Activated CD4-positive, alpha-beta T cell treated with anti-CD3 and anti-CD28 coated beads, Interleukin-2, amount 10 ng/mL, durations not matched to agents 24 days and 14 days (primary cell): ENCODE measurements around the gene ARGFX. TPM values are rescaled to one million over a fixed set of nuclear protein-coding genes. Genes with fewer than 3 reads are reported as not detected.
A peak's percentile ranks its signal among the peaks of the same experiment; 100 is the strongest.

Experiments used
- DNase-seq: peaks from one replicate; pipeline ENCODE4 v3.0.0; 2022
- H3K27ac Mint-ChIP-seq: one replicate; pipeline ENCODE4 v1.8.0; 2022; ENCODE audit warnings: mild to moderate bottlenecking, mixed read lengths
- H3K27me3 Mint-ChIP-seq: one replicate; pipeline ENCODE4 v1.8.0; 2022; ENCODE audit warnings: mixed read lengths
- H3K36me3 Mint-ChIP-seq: one replicate; pipeline ENCODE4 v1.8.0; 2022; ENCODE audit warnings: low read depth, mild to moderate bottlenecking, mixed read lengths
- H3K4me1 Mint-ChIP-seq: one replicate; pipeline ENCODE4 v1.8.0; 2021; ENCODE audit warnings: mixed read lengths
- H3K4me3 Mint-ChIP-seq: one replicate; pipeline ENCODE4 v1.8.0; 2022; ENCODE audit warnings: mild to moderate bottlenecking, moderate library complexity, mixed read lengths
- H3K9me3 Mint-ChIP-seq: one replicate; pipeline ENCODE4 v1.8.0; 2021; ENCODE audit warnings: mixed read lengths
- intact Hi-C: fragments of 100-400 bp; cut with micrococcal nuclease; formaldehyde crosslinking; loops from one replicate; pipeline ENCODE4 v1.15.1; 2023
- total RNA-seq: library from RNA; stranded (reverse); gene quantifications from 2 replicates; pipeline ENCODE4 v1.2.3, GENCODE V29; 2022

ARGFX gene
- total RNA-seq = not detected in 2 replicates

DNA sequence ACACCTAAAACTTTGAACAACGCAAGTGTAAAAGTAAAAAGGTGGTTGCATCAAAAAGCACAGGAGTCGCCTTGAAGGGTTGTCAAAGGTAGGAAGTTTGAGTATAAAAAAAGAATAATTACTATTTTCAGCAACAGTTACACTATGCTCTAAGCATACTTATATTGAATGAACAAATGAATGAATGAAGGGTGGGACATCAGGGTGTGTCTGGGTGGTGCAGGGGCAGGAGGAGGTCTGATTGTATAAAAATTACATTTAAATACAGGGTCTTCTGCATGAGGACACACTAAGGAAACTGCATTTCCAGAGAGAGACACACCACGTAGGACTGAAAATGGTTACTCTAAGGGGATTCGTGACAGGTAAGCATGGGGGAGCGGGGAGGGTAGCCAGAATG, at the start of gene ARGFX:
Gene ARGFX (plus strand): TSS at position 301 of the 400 bp plus-strand sequence. CDS start 2,765 bp downstream, outside the sequence.
- Mint-ChIP-seq H3K4me1 (no peaks in the 10 kb centered on the region), H3K27ac (no peak within 1 kb of the TSS), H3K9me3 (no peaks in the 10 kb centered on the region), H3K27me3 (peaks cover 3% of the 10 kb centered on the region), H3K4me3 (no peak within 1 kb of the TSS), H3K36me3 (no peaks in the 10 kb centered on the region)
- no peak for DNase-seq
- intact Hi-C loops = no loop called here

DNA sequence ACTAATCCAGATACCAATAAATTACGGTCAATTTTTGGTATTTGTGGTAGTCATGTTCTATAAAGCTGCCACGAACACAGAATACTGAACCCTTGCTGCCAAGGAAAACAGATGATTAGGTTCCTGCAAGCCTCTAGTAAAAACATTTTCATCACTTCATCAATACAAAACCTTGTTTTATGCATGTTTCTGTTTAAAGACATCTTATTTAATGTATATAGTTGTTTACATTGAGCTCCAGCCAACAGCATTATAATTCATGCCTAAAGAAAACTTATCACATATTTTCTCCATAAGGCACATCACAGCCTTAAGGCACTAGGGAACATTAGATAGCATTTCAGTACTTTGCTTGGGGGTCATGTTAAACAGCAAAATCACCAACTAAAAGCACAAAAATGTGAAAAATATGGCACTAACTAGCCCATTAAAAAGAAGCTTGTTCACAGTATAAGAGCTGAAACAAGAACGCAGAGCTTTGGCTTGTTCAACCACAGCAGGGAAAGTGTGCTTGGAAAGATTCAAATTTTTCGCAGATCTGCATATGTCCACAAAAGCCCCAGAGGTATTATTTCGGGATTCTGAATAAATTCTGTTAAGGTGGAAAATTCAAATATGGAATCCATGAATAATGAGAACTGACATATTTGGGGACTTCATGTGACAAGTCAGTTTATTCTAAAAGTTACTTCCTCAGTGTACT, 49.6 kb upstream of the ARGFX start:
- H3K36me3 Mint-ChIP-seq = peaks cover 72% of the 10 kb centered on the region
- no peaks in the 10 kb centered on the region for H3K27me3 Mint-ChIP-seq
- no peak for DNase-seq
- no peak overlapping the region for H3K27ac Mint-ChIP-seq
- intact Hi-C loops = no loop called here
- H3K4me3 Mint-ChIP-seq = no peak overlapping the region
- no peaks in the 10 kb centered on the region for H3K4me1 Mint-ChIP-seq
- H3K9me3 Mint-ChIP-seq = peaks cover 19% of the 10 kb centered on the region

GRCh38 chr3:121520510-121520909, 47.2 kb upstream of the ARGFX start:
- Mint-ChIP-seq H3K27ac (no peak overlapping the region), H3K36me3 (peaks cover 69% of the 10 kb centered on the region), H3K4me1 (no peaks in the 10 kb centered on the region), H3K9me3 (peaks cover 19% of the 10 kb centered on the region), H3K27me3 (no peaks in the 10 kb centered on the region), H3K4me3 (no peak overlapping the region)
- intact Hi-C loops = no loop called here
- no peak for DNase-seq

GRCh38 chr3:121529308-121529707, 38.4 kb upstream of the ARGFX start:
- Mint-ChIP-seq H3K27ac (no peak overlapping the region), H3K27me3 (no peaks in the 10 kb centered on the region), H3K36me3 (peaks cover 50% of the 10 kb centered on the region), H3K4me1 (peaks cover 11% of the 10 kb centered on the region), H3K9me3 (no peaks in the 10 kb centered on the region), H3K4me3 (no peak overlapping the region)
- intact Hi-C loops = no loop called here
- DNase-seq = no peak

DNA sequence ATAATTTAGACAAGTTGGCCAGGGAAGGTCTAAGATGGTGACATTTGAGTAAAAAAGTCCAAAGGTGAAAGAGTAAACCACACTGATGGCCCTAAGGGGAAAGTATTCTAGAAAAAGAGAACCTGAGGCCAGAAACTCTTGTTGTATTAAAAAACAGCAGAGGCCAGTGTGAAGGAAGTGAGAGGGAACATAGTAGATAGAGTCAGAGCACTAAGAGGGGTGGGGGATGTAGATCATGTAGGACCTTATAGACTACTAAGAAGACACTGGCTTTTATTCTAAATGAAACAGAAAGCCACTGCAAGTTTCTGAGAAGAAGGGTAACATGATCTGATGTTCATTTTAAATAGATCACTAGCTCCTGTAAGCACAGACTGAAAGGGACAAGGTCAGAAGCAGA, 36.5 kb upstream of the ARGFX start:
- H3K4me3 Mint-ChIP-seq = no peak overlapping the region
- H3K9me3 Mint-ChIP-seq = no peaks in the 10 kb centered on the region
- H3K27ac Mint-ChIP-seq = peak overlapping the region; percentile 68
- peaks cover 14% of the 10 kb centered on the region for H3K4me1 Mint-ChIP-seq
- H3K27me3 Mint-ChIP-seq = no peaks in the 10 kb centered on the region
- no peak for DNase-seq
- intact Hi-C loops = loop anchor here (10.0 kb wide), 1 partner anchor 56 kb away; no protein-coding TSS in a partner anchor
- H3K36me3 Mint-ChIP-seq = peaks cover 49% of the 10 kb centered on the region

DNA sequence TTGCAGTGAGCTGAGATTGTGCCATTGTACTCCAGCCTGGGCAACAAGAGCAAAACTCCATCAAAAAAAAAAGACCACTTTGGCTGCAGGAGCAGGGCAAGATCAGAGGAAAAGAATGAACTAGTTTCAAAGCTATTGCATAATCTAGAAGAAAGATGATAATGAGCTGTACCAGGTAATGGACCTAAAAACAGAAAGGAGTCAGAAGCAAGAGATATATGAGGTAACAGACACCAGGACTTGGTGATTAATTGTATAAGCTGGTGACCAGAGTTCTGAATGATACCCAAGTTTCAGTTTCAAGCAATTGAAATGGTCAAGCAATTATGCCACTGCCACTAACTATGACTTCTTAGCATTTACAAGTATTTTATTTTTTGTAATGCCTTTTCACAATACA, 24.8 kb upstream of the ARGFX start:
- intact Hi-C loops = loop anchor here (10.0 kb wide), 1 partner anchor 462 kb away; no protein-coding TSS in a partner anchor
- Mint-ChIP-seq H3K27me3 (no peaks in the 10 kb centered on the region), H3K9me3 (no peaks in the 10 kb centered on the region), H3K36me3 (peaks cover 27% of the 10 kb centered on the region), H3K27ac (no peak overlapping the region), H3K4me1 (peaks cover 33% of the 10 kb centered on the region), H3K4me3 (no peak overlapping the region)
- DNase-seq = no peak

DNA sequence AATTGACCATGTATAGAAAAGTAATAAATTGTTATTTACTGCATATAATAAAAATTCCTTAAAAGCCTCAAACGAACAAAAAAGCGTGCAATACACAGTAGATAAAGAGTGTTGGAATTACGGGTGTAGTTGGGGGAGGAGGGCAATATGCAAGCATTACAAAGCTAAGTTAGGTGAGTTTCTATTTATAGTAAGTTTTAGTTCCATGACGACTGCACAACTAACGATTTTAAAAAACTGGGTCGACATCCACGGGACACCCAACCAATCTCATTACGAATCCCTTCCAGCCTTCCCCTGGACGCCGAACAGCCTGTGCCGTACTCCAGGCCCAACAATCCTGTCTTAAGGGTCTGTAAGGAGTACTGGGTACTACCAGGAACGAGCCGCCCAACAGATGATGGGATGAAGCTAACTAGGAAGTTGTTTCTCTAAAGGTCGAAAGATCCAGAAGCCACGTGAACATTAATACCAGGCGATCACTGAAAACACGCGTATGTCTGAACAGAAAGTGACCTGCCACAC, 22.6 kb upstream of the ARGFX start:
- intact Hi-C loops = loop anchor here (1.0 to 10.0 kb wide), 4 partner anchors 460 to 871 kb away; partner anchors contain the start of genes FAM162A, MIX23 and WDR5B
- Mint-ChIP-seq H3K9me3 (no peaks in the 10 kb centered on the region), H3K4me1 (peaks cover 30% of the 10 kb centered on the region), H3K27ac (peak overlapping the region; percentile 99), H3K36me3 (peaks cover 17% of the 10 kb centered on the region), H3K4me3 (peak overlapping the region; percentile 99), H3K27me3 (no peaks in the 10 kb centered on the region)
- no peak for DNase-seq

DNA sequence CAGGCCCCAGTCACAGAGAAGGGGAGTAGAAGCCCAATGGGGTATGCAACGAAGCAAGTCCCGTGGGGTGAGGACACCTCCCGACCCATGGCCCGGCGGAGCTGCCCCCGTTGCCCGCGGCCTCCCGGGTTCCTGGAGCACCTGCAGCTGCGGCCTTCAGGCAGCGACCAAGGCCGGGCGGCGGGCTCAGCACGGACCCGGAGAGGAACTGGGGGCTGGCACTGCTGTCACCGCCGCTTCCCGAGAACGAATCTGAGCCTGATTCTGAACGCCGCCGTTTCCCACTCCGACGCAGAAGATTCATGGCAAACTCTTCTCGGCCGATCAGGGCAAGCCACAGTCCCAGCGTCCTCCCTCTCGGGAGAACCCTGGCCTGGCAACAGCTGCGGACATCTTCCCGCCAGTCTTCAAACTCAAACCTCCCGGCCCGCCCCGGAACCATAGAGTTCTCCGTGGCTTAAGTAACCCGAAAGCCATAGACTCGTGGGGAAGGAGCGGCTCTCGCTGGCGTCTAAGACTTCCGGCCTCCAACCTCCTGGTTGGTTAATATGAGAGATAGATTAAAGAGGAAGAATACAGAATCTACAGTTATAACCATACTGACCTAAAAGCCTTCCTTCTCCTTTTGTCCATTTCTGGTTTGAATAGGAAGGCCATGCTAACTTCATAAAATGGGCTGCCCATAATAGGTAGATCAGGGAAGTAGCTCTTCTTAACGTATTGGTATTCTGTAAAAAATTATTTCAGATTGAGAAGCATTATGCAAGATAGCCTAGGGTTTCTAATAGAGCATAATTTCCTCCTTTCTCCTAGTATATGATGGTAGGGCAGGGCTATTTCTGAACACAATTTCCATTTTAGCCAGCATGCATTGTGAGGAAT, 21.9 kb upstream of the ARGFX start, which contains the start of gene POLQ:
Gene POLQ (minus strand): TSS at position 415 of the 882 bp plus-strand sequence. CDS start 111 bp downstream, at position 304.
- Mint-ChIP-seq H3K36me3 (peaks cover 17% of the 10 kb centered on the region), H3K9me3 (no peaks in the 10 kb centered on the region), H3K27me3 (no peaks in the 10 kb centered on the region), H3K27ac (peak within 1 kb of the TSS; percentile 99), H3K4me1 (peaks cover 30% of the 10 kb centered on the region), H3K4me3 (peak within 1 kb of the TSS; percentile 99)
- intact Hi-C loops = loop anchor here (1.0 to 10.0 kb wide), 14 partner anchors 114 to 1655 kb away; partner anchors contain the start of genes EAF2, FAM162A, GOLGB1 and HCLS1
- peak; percentile 96 for DNase-seq

DNA sequence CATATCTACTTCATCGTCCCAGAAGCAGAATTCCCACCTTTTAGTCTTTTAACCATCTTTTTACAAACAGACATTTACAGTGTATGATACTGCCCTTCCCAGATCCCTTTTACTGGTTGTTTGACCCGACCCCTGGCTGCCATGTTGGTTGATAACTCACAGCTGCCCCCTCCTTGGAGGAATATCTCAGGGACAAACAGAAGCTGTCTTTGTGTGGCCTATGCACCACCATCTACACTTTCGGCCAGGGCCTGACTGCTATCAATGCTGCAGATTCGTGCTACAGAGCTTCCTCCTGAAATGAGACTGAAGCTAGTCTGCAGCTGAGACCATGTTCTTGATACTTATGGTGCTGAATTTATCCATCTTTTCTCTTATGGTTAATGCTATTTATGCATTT, 15.4 kb upstream of the ARGFX start:
- Mint-ChIP-seq H3K27ac (no peak overlapping the region), H3K27me3 (peaks cover 2% of the 10 kb centered on the region), H3K9me3 (no peaks in the 10 kb centered on the region), H3K4me1 (peaks cover 6% of the 10 kb centered on the region), H3K36me3 (no peaks in the 10 kb centered on the region), H3K4me3 (no peak overlapping the region)
- intact Hi-C loops = no loop called here
- DNase-seq = no peak

DNA sequence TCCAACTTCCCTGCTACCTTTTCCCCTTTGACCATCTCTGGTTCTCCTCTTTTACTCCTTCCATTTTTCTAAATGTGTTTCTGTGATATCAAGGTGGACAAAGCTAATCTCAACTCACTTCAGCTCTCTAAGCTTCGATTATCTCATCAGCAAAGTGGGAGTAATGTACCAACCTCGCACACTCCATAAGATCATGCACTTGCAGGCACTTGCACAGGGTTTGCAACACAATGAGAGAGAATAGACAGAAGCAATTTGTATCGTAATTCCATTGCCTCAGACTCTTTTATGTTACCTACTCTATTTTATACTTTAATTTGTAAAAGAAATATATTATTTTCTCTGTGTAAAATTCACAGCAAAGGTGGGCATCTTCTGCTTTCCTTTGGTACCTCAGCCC, 15.0 kb upstream of the ARGFX start:
- Mint-ChIP-seq H3K27ac (no peak overlapping the region), H3K4me1 (peaks cover 6% of the 10 kb centered on the region), H3K27me3 (peaks cover 2% of the 10 kb centered on the region), H3K36me3 (no peaks in the 10 kb centered on the region), H3K9me3 (no peaks in the 10 kb centered on the region), H3K4me3 (no peak overlapping the region)
- no peak for DNase-seq
- intact Hi-C loops = no loop called here

DNA sequence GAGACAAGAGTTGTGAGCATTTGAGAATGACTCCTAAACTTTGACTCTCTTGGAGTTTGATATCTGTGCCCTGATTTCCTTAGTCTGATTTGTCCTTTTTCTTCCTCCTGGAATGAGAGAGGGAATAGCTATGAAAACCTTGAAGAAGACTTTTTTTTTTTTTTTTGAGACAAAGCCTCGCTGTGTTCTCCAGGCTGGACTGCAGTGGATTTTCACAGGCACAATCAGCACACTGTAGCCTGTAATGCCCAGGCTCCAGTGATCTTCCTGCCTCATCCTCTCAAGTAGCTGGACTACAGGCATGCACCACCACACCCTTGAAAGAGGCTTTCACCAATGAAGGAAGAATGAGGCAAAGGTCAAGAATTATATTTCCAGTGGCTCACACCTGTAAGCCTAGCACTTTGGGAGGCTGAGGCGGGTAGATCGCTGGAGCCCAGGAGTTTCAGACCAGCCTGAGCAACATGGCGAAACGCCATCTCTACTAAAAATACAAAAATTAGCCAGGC, 10.3 kb upstream of the ARGFX start:
- Mint-ChIP-seq H3K27me3 (peaks cover 6% of the 10 kb centered on the region), H3K9me3 (no peaks in the 10 kb centered on the region), H3K4me1 (peaks cover 2% of the 10 kb centered on the region), H3K27ac (no peak overlapping the region), H3K36me3 (no peaks in the 10 kb centered on the region), H3K4me3 (no peak overlapping the region)
- intact Hi-C loops = no loop called here
- DNase-seq = no peak

DNA sequence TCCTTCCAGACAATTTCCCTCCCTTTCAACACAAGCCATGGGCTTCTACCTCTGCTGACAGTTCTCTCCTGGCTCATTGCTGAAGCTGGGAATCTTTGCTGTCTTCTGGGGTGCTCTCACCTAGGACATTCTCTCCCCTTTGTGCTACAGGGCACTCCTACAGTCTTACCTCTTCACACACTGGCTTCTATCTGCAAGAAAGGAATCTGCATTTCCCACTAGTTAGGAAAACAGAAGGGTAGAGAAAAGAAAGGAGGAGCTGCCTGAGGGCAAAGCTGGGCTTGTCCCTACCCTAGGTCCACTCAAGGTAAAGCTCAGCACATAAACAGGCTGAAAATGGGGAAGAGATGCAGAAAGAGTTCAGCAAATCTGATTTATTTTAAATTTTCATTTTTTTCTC, 5.6 kb upstream of the ARGFX start:
- Mint-ChIP-seq H3K36me3 (no peaks in the 10 kb centered on the region), H3K27me3 (peaks cover 6% of the 10 kb centered on the region), H3K4me3 (no peak overlapping the region), H3K9me3 (no peaks in the 10 kb centered on the region), H3K27ac (no peak overlapping the region), H3K4me1 (no peaks in the 10 kb centered on the region)
- intact Hi-C loops = no loop called here
- no peak for DNase-seq

- Mint-ChIP-seq H3K9me3 (no peaks in the 10 kb centered on the region), H3K27ac (no peak overlapping the region), H3K4me1 (no peaks in the 10 kb centered on the region), H3K36me3 (no peaks in the 10 kb centered on the region), H3K27me3 (peaks cover 5% of the 10 kb centered on the region), H3K4me3 (no peak overlapping the region)
- intact Hi-C loops = no loop called here
- no peak for DNase-seq
Measured at GRCh38 chr3:121566773-121567172, 976 bp upstream of the ARGFX start.
